ENCODE measurements around the gene SCIN. TPM values are rescaled to one million over a fixed set of nuclear protein-coding genes. Genes with fewer than 3 reads are reported as not detected.
"Not testable (repeated sequence)": the region's sequence is repeated elsewhere in the genome, so short reads cannot be mapped to it uniquely, and the experiment has no call there.

Gene SCIN
- total RNA-seq, 1 donor from 2014 or later = 3.3 TPM

- peaks cover 65% of the 10 kb centered on the region for H3K4me1 Mint-ChIP-seq
- H3K27me3 Mint-ChIP-seq (ENCODE audit: low read depth) = no peaks in the 10 kb centered on the region
- H3K27ac Mint-ChIP-seq = peak overlapping the region; percentile 76
- TF ChIP-seq, protein P1, sequence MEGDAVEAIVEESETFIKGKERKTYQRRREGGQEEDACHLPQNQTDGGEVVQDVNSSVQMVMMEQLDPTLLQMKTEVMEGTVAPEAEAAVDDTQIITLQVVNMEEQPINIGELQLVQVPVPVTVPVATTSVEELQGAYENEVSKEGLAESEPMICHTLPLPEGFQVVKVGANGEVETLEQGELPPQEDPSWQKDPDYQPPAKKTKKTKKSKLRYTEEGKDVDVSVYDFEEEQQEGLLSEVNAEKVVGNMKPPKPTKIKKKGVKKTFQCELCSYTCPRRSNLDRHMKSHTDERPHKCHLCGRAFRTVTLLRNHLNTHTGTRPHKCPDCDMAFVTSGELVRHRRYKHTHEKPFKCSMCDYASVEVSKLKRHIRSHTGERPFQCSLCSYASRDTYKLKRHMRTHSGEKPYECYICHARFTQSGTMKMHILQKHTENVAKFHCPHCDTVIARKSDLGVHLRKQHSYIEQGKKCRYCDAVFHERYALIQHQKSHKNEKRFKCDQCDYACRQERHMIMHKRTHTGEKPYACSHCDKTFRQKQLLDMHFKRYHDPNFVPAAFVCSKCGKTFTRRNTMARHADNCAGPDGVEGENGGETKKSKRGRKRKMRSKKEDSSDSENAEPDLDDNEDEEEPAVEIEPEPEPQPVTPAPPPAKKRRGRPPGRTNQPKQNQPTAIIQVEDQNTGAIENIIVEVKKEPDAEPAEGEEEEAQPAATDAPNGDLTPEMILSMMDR (IDR thresholded peaks at IDR 0.05; ENCODE audit: unreplicated experiment) = no peak
- no peak overlapping the region for H3K4me3 Mint-ChIP-seq
- no peaks in the 10 kb centered on the region for H3K36me3 Mint-ChIP-seq
- no peak for DNase-seq (ENCODE audit: low spot score in 2 of 2, unreplicated experiment in 2 of 2)
- peaks cover 3% of the 10 kb centered on the region for H3K9me3 Mint-ChIP-seq
Measured at GRCh38 chr7:12650080-12650479, 79.6 kb downstream of the SCIN start.

DNA sequence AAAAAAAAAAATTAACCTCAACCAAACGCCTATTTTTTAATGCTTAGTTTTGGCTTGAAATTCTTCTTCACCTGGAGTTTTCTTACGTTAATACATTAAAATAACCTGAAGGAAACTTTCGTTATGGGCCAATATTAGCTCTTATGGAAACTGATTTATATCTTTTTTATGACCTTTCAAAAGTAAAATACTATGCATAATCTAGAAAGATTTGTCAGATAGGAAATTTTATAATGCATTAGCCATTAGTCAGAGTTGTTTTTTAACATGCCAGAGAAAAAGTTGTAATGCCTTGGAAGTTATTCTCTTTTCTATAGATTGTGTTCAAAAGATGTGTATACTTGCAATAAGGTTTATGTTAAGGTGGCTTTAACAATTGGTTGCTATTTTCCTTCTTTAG is 82.6 kb downstream of the SCIN start:
- DNase-seq (ENCODE audit: low spot score in 2 of 2, unreplicated experiment in 2 of 2) = no peak
- Mint-ChIP-seq H3K27ac (peak overlapping the region; percentile 93), H3K4me1 (peaks cover 55% of the 10 kb centered on the region), H3K27me3 (ENCODE audit: low read depth) (no peaks in the 10 kb centered on the region), H3K36me3 (no peaks in the 10 kb centered on the region), H3K9me3 (peaks cover 3% of the 10 kb centered on the region), H3K4me3 (no peak overlapping the region)
- TF ChIP-seq, protein P1 (IDR thresholded peaks at IDR 0.05; ENCODE audit: unreplicated experiment) = no peak

DNA sequence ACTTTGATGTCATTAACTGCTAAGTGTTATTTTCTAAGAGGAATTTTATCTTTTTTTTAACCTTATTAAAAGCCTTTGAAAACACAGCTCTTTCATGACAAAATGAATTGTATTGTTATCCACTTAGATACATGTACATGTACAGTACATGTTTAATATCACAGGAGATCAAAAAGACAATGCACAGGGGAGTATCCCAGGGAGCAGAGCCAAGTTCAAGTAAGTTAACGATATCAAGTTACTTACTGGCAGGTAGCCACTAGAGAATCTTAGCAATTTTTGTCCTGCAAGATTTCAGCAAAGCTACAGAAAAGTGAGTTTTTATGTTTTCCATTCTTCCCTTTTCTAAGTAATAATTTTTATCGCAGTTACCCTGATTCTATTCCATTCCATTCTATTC is 83.0 kb downstream of the SCIN start:
- Mint-ChIP-seq H3K27ac (peak overlapping the region; percentile 93), H3K27me3 (ENCODE audit: low read depth) (no peaks in the 10 kb centered on the region), H3K36me3 (no peaks in the 10 kb centered on the region), H3K4me1 (peaks cover 52% of the 10 kb centered on the region), H3K4me3 (no peak overlapping the region), H3K9me3 (peaks cover 3% of the 10 kb centered on the region)
- TF ChIP-seq, protein P1 (IDR thresholded peaks at IDR 0.05; ENCODE audit: unreplicated experiment) = no peak
- no peak for DNase-seq (ENCODE audit: low spot score in 2 of 2, unreplicated experiment in 2 of 2)

GRCh38 chr7:12655161-12655560 is 84.6 kb downstream of the SCIN start:
- TF ChIP-seq, protein P1 (IDR thresholded peaks at IDR 0.05; ENCODE audit: unreplicated experiment) = no peak
- Mint-ChIP-seq H3K4me3 (no peak overlapping the region), H3K9me3 (peaks cover 9% of the 10 kb centered on the region), H3K4me1 (peaks cover 36% of the 10 kb centered on the region), H3K36me3 (peaks cover under 1% of the 10 kb centered on the region), H3K27ac (no peak overlapping the region), H3K27me3 (ENCODE audit: low read depth) (no peaks in the 10 kb centered on the region)
- no peak for DNase-seq (ENCODE audit: low spot score in 2 of 2, unreplicated experiment in 2 of 2)

DNA sequence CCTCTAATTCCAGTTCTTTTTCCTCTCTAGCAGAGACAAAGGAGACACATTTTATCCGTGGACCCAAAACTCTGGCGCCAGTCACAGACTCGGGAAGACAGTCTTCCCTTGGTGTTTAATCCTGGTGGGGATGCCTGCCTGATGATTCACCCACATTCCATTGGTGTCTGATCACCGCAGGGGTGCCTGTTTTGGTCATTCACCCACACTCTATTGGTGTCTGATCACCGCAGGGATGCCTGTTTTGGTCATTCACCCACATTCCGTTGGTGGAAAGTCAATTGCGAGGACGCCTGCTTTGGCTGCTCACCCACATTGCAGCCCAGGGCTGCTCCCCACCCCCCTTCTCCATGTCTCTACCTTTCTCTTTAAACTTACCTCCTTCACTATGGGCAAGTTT is 89.9 kb downstream of the SCIN start:
- DNase-seq (ENCODE audit: low spot score in 2 of 2, unreplicated experiment in 2 of 2); H3K4me3 Mint-ChIP-seq; H3K4me1 Mint-ChIP-seq; H3K27me3 Mint-ChIP-seq (ENCODE audit: low read depth); H3K9me3 Mint-ChIP-seq; H3K36me3 Mint-ChIP-seq: not testable (repeated sequence)
- H3K27ac Mint-ChIP-seq = peak overlapping the region; percentile 39

DNA sequence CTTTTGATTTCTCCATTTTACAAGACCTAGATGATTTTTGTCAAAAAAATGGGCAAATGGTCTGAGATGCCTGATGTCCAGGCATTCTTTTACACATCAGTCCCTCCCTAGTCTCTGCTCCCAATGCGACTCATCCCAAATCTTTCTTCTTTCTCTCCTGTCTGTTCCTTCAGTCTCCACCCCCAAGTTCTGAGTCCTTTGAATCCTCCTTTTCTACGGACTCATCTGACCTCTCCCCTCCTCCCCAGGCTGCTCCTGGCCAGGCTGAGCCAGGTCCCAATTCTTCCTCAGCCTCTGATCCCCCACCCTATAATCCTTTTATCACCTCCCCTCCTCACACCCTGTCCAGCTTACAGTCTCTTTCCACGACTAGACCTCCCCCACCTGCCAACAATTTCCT is 90.5 kb downstream of the SCIN start:
- H3K27ac Mint-ChIP-seq; H3K27me3 Mint-ChIP-seq (ENCODE audit: low read depth); H3K9me3 Mint-ChIP-seq; DNase-seq (ENCODE audit: low spot score in 2 of 2, unreplicated experiment in 2 of 2); H3K4me1 Mint-ChIP-seq; H3K4me3 Mint-ChIP-seq; H3K36me3 Mint-ChIP-seq: not testable (repeated sequence)

GRCh38 chr7:12661581-12661980 is 91.1 kb downstream of the SCIN start:
- peaks cover 4% of the 10 kb centered on the region for H3K36me3 Mint-ChIP-seq
- H3K27ac Mint-ChIP-seq = no peak overlapping the region
- no peak for DNase-seq (ENCODE audit: low spot score in 2 of 2, unreplicated experiment in 2 of 2)
- peaks cover 4% of the 10 kb centered on the region for H3K4me1 Mint-ChIP-seq
- no peak overlapping the region for H3K4me3 Mint-ChIP-seq
- TF ChIP-seq, protein P1 (IDR thresholded peaks at IDR 0.05; ENCODE audit: unreplicated experiment) = no peak
- peaks cover 9% of the 10 kb centered on the region for H3K9me3 Mint-ChIP-seq
- no peaks in the 10 kb centered on the region for H3K27me3 Mint-ChIP-seq (ENCODE audit: low read depth)

Measured in mesothelial cell of epicardium (in vitro differentiated cells).